Activated CD4-positive, alpha-beta memory T cell treated with anti-CD3 and anti-CD28 coated beads, Interleukin-2, amount 10 ng/mL, durations not matched to agents 7 days and 5 days (primary cell): Measurements from ENCODE around the gene MYH11. TPM values are rescaled to one million over a fixed set of nuclear protein-coding genes. Genes with fewer than 3 reads are reported as not detected.
"Not testable (repeated sequence)": the region's sequence is repeated elsewhere in the genome, so short reads cannot be mapped to it uniquely, and the experiment has no call there.

Source experiments
- CTCF ChIA-PET: fragments of 350-600 bp; sonication (Branson Sonifier 250); formaldehyde crosslinking; loops from one replicate; lab custom pipeline; 2021; ENCODE audit warnings: antibody characterized with exemption, inconsistent platforms; lab: Charles Lee
- POLR2A ChIA-PET: fragments of 350-600 bp; sonication (Branson Sonifier 250); formaldehyde crosslinking; loops from one replicate; lab custom pipeline; 2021; ENCODE audit warnings: antibody characterized with exemption; lab: Charles Lee
- DNase-seq: peaks from one replicate; pipeline ENCODE4 v3.0.0-alpha.2; 2020
- H3K27ac Mint-ChIP-seq: one replicate; pipeline ENCODE4 v1.8.0; 2021; ENCODE audit warnings: mild to moderate bottlenecking, mixed read lengths
- H3K27me3 Mint-ChIP-seq: one replicate; pipeline ENCODE4 v1.8.0; 2021; ENCODE audit warnings: mixed read lengths
- H3K36me3 Mint-ChIP-seq: one replicate; pipeline ENCODE4 v1.8.0; 2021; ENCODE audit warnings: low read depth, mixed read lengths
- H3K4me1 Mint-ChIP-seq: one replicate; pipeline ENCODE4 v1.8.0; 2021; ENCODE audit warnings: mixed read lengths
- H3K4me3 Mint-ChIP-seq: one replicate; pipeline ENCODE4 v1.8.0; 2021; ENCODE audit warnings: mild to moderate bottlenecking, mixed read lengths
- H3K9me3 Mint-ChIP-seq: one replicate; pipeline ENCODE4 v1.8.0; 2021; ENCODE audit warnings: mixed read lengths
- total RNA-seq, 2 experiments: library from RNA; stranded (reverse); gene quantifications; one replicate each; pipeline ENCODE4 v1.2.3, GENCODE V29; 2021

Gene MYH11
- total RNA-seq, 2 experiments from 2014 or later = 0.08 to 0.10 TPM

DNA sequence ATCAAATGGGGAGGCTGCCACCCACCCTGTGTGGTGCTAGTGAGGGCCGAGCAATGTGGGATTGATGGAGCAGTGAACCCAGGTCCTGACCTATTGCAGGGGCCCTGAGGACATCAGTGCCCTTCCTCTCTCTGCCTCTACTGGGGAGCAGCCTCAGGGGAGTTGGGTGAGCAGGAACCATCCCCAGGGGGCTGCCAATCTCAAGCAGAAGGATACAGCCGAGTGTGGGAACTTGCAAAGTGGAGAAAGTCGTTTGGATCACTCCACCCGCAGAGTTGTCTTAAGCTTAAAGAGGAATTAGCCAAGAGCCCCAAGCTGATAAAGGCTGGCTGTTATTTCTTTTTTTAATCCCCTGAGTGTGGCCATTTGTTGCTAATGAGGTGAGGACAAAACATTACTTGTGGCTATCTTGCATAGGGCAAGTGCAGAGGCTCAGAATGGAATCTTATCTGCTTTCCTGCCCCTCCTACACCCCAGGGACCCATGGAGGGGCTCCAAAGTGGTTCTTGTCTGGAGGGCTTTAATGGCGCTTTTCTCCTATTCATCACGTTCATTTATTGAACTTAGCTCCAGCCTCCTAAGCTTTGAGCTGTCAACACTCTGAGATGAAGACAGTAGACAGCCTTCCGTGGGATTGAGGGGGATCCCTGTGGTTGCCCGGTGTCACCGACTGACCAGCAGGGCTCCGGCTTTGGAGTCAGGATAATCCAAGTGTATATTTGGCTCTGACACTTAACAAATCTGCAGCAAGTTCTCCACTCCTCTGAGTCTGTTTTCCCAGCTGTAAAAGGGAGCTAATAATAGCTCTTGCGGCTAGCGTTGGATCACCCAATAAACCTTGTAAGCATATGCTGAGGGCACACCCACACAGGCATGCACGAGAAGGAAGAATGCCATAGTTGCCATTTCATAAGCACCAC lies 45.1 kb downstream of the MYH11 start:
- no peak for DNase-seq
- Mint-ChIP-seq H3K27me3 (peaks cover 24% of the 10 kb centered on the region), H3K9me3 (peaks cover 13% of the 10 kb centered on the region), H3K4me3 (no peak overlapping the region), H3K27ac (no peak overlapping the region), H3K4me1 (no peaks in the 10 kb centered on the region), H3K36me3 (no peaks in the 10 kb centered on the region)
- POLR2A ChIA-PET = no interaction called here
- CTCF ChIA-PET = interaction anchor here (0.9 to 1.1 kb wide), 3 partner anchors 10 to 55 kb away, joined by 3 to 4 read pairs (median 4); no protein-coding TSS in a partner anchor

DNA sequence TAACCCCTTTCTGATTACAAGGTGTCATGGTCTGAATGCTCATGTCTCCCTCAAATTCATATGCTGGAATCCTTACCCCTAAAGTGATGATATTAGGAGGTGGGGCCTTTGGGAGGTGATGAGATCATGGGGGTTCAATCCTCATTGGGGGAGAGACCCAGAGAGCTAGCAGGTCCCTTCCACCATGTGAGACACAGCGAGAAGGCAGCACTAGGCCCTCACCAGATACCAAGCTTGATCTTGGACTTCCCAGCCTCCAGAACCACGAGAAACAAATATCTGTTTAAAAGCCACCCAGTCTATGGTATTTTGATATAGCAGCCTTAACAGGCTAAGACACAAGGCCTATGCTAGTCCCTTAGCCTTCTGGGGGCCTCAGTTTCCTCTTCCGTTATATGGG lies 45.9 kb downstream of the MYH11 start:
- peaks cover 18% of the 10 kb centered on the region for H3K27me3 Mint-ChIP-seq
- CTCF ChIA-PET = interaction anchor here (1.1 kb wide), 1 partner anchor 11 kb away, joined by 4 read pairs; no protein-coding TSS in a partner anchor

DNA sequence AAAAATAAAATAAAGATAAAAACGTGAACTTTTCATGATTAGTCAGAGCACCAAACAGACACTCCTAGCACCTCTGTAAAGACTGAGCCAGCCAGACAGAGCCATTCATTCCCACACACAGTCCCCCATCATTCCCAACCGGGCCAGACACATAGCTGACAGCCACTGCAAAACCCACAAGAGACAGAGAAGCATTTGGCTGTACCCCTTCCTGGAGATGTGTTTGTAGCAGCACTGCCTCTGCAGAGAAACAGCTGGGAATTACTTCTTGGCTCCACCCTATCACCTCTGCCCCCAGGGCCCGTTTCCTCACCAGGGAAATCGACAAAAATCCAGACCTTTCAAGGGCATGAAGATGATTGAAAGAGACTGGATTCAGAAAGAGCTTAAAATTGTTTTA lies 46.4 kb downstream of the MYH11 start:
- no peak overlapping the region for H3K4me3 Mint-ChIP-seq
- peaks cover 15% of the 10 kb centered on the region for H3K27me3 Mint-ChIP-seq
- ChIA-PET POLR2A (no interaction called here), CTCF (interaction anchor here (1.1 kb wide), 1 partner anchor 11 kb away, joined by 4 read pairs; no protein-coding TSS in a partner anchor)
- no peak overlapping the region for H3K27ac Mint-ChIP-seq
- no peaks in the 10 kb centered on the region for H3K36me3 Mint-ChIP-seq
- H3K4me1 Mint-ChIP-seq = no peaks in the 10 kb centered on the region
- no peak for DNase-seq
- peaks cover 2% of the 10 kb centered on the region for H3K9me3 Mint-ChIP-seq

More for the DNA sequence above, 45.9 kb downstream of the MYH11 start:
- DNase-seq = no peak
- Mint-ChIP-seq H3K4me3 (no peak overlapping the region), H3K36me3 (no peaks in the 10 kb centered on the region), H3K4me1 (no peaks in the 10 kb centered on the region), H3K9me3 (peaks cover 7% of the 10 kb centered on the region), H3K27ac (no peak overlapping the region)
- POLR2A ChIA-PET = no interaction called here

DNA sequence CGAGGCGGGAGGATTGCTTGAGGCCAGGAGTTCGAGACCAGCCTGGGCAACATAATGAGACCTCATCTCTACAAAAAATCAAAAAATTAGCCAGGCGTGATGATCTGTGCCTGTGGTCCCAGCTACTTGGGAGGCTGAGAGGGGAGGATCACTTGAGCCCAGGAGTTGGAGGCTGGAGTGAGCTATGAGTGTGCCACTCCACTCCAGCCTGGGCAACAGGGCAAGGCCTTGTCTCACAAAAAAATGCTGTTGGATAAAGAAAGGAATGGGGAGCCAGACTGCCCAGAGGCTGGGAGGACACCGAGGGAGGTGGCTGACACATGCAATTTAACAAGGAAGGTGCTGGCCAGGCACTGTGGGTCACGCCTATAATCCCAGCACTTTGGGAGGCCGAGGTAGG lies 47.5 kb downstream of the MYH11 start:
- CTCF ChIA-PET, H3K9me3 Mint-ChIP-seq, H3K36me3 Mint-ChIP-seq, H3K4me1 Mint-ChIP-seq, H3K4me3 Mint-ChIP-seq, H3K27ac Mint-ChIP-seq, DNase-seq, POLR2A ChIA-PET: not testable (repeated sequence)
- peaks cover 11% of the 10 kb centered on the region for H3K27me3 Mint-ChIP-seq

DNA sequence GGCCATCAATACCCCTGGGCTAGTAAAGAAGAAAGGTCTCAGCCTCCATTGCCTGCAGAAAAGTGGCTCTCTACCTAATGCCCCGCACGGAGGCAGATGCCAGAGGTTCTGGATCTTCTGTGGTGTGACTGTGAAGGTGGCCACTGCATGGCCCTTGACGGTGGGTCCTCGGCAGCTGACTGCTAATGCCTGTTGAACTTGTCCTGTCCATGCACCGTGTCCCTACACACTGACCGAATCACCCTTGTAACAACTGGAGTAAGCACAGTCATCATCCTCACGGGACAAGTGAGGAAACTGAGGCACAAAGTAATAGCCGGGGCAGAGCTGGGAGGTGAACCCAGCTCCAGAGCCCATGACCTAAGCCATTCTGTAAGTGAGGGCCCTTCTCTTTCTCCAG lies 48.8 kb downstream of the MYH11 start:
- no peak overlapping the region for H3K4me3 Mint-ChIP-seq
- CTCF ChIA-PET = interaction anchor here (0.9 kb wide), 2 partner anchors 14 to 15 kb away, joined by 3 read pairs; no protein-coding TSS in a partner anchor
- H3K27ac Mint-ChIP-seq = no peak overlapping the region
- peaks cover 11% of the 10 kb centered on the region for H3K27me3 Mint-ChIP-seq
- H3K4me1 Mint-ChIP-seq = no peaks in the 10 kb centered on the region
- DNase-seq = no peak
- POLR2A ChIA-PET = no interaction called here
- H3K9me3 Mint-ChIP-seq = no peaks in the 10 kb centered on the region
- H3K36me3 Mint-ChIP-seq = no peaks in the 10 kb centered on the region

DNA sequence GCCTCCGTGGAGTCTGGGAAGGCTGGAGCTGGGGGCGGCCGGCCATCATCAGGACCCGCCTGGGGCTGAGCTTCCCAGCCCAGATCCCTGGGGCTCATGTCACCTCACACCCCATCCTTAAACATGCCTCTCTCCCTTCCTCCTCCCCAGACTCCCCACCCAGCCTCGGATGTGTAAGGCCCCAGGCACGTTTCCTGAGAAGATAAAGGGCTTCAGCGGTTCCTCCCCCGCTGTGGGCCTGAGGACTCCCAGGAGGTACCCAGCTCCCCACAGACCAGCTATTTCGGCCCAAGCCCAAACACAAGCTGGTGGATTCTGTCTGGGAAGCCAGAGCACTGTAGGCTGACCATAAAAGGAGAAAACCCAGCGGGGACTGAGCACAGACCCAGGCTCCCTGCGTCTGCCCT lies 49.2 kb downstream of the MYH11 start:
- CTCF ChIA-PET = interaction anchor here (0.9 kb wide), 1 partner anchor 14 kb away, joined by 3 read pairs; no protein-coding TSS in a partner anchor
- H3K36me3 Mint-ChIP-seq = no peaks in the 10 kb centered on the region

DNA sequence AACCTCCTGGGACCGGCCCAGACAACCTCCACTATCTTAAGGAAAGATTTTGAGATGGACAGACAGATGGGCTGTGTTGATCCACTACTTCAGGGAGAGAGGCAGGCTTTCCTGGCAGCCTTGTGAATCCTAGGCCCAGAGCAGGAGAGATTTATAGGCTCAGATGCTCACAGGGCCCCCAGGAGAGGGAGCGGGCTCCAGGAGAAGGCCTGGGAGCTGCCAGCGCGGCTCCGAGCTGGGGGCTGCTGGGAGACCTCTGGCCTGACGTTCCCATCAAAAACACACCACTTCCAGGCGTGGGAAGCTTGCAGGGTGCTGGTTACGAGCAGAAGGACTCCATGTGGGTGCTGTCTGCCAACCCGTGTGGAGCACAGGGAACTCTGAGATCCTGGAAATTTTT lies 53.2 kb downstream of the MYH11 start:
- Mint-ChIP-seq H3K36me3 (no peaks in the 10 kb centered on the region), H3K9me3 (no peaks in the 10 kb centered on the region), H3K4me3 (no peak overlapping the region), H3K27ac (no peak overlapping the region), H3K4me1 (no peaks in the 10 kb centered on the region), H3K27me3 (peaks cover 2% of the 10 kb centered on the region)
- DNase-seq = no peak
- CTCF ChIA-PET = no interaction called here
- POLR2A ChIA-PET = no interaction called here

More for the DNA sequence above, 49.2 kb downstream of the MYH11 start:
- no peak for DNase-seq
- Mint-ChIP-seq H3K27me3 (peaks cover 11% of the 10 kb centered on the region), H3K4me3 (no peak overlapping the region), H3K9me3 (no peaks in the 10 kb centered on the region), H3K27ac (no peak overlapping the region), H3K4me1 (no peaks in the 10 kb centered on the region)
- POLR2A ChIA-PET = no interaction called here

DNA sequence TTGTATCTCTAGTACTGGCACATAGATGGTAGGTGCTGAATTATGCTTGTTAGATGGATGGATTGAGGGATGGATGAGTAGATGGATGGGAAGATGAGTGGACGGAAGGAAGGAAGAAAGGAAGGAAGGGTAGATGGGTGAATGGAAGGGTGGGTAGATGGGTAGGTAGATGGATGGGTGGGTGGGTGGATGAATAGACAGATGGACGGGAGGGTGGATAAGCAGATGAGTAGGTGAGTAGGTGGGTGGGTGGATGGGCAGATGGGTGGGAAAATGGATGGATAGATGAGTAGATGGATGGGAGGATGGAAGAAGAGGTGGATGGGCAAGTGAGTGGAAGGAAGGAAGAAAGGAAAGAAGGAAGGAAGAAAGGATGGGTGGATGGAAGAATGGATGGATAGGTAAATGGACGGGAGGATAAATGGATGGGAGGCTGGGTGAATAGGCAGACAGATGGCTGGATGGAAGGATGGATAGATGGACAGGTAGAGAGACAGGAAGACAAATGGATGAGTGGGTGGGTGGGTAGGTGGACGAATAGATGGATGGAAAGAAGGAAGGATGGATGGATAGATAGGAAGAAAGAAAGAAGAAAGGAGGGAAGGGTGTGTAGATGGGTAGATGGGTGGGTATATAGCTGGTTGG lies 56.9 kb downstream of the MYH11 start:
- Mint-ChIP-seq H3K9me3 (peaks cover 16% of the 10 kb centered on the region), H3K4me3 (no peak overlapping the region), H3K4me1 (no peaks in the 10 kb centered on the region), H3K36me3 (no peaks in the 10 kb centered on the region), H3K27me3 (peaks cover 11% of the 10 kb centered on the region), H3K27ac (no peak overlapping the region)
- ChIA-PET POLR2A (no interaction called here), CTCF (no interaction called here)
- no peak for DNase-seq

DNA sequence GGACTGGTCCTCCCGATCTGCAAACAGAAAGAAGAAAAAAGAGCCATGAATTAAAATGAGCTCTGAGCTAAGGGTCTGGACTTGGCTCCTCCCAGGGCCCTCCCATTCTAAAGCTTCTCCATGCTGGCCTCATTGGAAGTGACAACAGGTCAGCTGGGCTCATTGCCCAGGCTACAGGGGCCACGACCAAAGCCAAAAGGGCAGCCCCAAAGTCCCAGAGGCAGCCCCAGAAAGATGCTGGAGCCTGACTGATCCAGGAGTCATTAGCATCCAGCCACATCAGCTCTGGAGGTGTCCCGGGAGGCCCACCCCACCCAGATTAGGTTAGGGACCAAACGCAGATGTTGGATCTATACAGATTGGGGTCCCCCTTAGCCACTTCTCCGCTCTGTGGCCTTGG lies 58.2 kb downstream of the MYH11 start:
- Mint-ChIP-seq H3K9me3 (peaks cover 16% of the 10 kb centered on the region), H3K36me3 (no peaks in the 10 kb centered on the region), H3K27me3 (peaks cover 11% of the 10 kb centered on the region), H3K4me1 (no peaks in the 10 kb centered on the region), H3K27ac (no peak overlapping the region), H3K4me3 (no peak overlapping the region)
- no peak for DNase-seq
- ChIA-PET CTCF (interaction anchor here (1.6 kb wide), 1 partner anchor 23 kb away, joined by 3 read pairs; no protein-coding TSS in a partner anchor), POLR2A (no interaction called here)

DNA sequence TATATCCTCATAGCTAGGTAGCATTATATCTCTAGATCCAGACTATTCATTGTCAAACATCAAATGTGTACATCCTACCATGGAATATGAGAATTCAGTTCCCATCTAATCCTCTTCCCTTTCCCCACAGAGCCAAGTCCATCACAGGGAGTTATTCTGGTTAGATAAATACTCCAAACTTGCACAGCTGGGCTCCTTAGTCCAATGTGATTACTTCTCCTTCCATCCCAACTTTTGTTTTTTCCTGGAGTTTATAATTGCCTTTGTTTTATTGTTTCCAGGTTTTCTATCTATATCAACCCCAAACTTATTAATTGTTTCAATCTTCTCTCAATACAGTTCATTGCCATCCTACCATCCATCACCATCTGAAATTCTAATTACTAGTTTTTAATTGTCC lies 59.9 kb downstream of the MYH11 start:
- Mint-ChIP-seq H3K27me3 (peaks cover 11% of the 10 kb centered on the region), H3K27ac (no peak overlapping the region), H3K9me3 (peaks cover 16% of the 10 kb centered on the region), H3K36me3 (no peaks in the 10 kb centered on the region), H3K4me3 (no peak overlapping the region), H3K4me1 (peaks cover 6% of the 10 kb centered on the region)
- CTCF ChIA-PET = no interaction called here
- POLR2A ChIA-PET = interaction anchor here (0.7 kb wide), 1 partner anchor 24 kb away, joined by 3 read pairs; no protein-coding TSS in a partner anchor
- no peak for DNase-seq

DNA sequence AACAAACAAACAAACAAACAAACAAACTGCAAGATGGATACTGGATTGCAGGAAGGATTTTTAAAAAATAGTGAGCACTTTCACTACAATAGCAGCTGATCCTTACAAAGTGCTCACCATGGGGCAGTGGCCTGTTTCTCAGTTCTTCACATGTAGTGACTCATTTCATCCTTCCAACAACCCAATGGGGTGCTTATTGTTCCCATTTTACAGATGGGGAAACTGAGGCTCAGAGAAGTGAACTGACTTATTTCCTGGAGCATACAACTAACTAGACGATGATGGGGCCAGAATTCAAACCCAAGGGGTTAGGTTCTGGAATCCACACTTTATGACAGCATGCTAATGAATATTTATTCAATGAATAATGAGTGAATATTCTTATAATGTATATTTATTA lies 61.2 kb downstream of the MYH11 start:
- ChIA-PET CTCF (no interaction called here), POLR2A (no interaction called here)
- no peaks in the 10 kb centered on the region for H3K36me3 Mint-ChIP-seq
- peaks cover 11% of the 10 kb centered on the region for H3K27me3 Mint-ChIP-seq
- H3K4me3 Mint-ChIP-seq = no peak overlapping the region
- no peak overlapping the region for H3K27ac Mint-ChIP-seq
- H3K9me3 Mint-ChIP-seq = peaks cover 16% of the 10 kb centered on the region
- peaks cover 6% of the 10 kb centered on the region for H3K4me1 Mint-ChIP-seq
- DNase-seq = no peak

DNA sequence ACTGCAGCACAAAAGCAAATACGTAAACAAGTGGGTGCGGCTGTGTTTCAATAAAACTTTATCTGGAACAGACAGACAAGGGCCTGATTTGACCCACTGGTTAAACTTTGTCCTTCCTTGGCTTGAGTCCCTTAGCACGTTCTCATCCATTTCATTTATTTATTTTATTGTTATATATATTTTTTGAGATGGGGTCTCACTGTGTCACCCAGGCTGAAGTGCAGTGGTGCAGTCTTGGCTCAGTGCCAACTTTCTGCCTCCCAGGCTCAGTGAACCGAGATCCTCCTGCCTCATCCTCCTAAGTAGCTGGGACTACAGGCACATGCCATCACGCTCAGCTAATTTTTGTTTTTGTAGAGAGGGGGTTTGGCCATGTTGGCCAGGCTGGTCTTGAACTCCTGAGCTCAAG lies 64.3 kb downstream of the MYH11 start:
- ChIA-PET CTCF (interaction anchor here (0.6 to 1.0 kb wide), 2 partner anchors 30 to 36 kb away, joined by 3 read pairs; no protein-coding TSS in a partner anchor), POLR2A (no interaction called here)
- Mint-ChIP-seq H3K27me3 (peaks cover 12% of the 10 kb centered on the region), H3K4me1 (peaks cover 6% of the 10 kb centered on the region), H3K4me3 (no peak overlapping the region), H3K36me3 (no peaks in the 10 kb centered on the region), H3K27ac (no peak overlapping the region), H3K9me3 (peaks cover 11% of the 10 kb centered on the region)
- no peak for DNase-seq

DNA sequence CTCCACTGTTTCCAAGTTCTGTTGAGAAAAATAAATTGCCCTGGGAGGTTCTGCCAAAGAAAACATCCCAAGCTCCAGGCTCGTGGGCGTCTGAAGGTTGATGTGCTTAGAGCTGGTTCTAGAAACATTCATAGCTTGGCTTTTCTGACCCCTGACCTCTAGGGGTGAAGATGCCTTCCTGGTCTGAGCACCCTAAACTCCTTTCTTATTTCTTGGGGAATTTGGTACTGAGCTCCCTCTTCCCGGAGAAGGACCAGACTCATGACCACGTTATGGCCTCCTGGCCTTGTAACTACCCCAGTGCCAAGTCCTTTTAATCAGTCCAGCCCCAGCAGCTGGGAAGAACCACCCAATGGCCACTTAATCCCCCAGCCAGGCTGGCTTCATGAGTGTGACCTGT lies 66.4 kb downstream of the MYH11 start:
- DNase-seq = no peak
- H3K4me3 Mint-ChIP-seq = no peak overlapping the region
- H3K27me3 Mint-ChIP-seq = peaks cover 4% of the 10 kb centered on the region
- ChIA-PET CTCF (no interaction called here), POLR2A (no interaction called here)
- no peaks in the 10 kb centered on the region for H3K9me3 Mint-ChIP-seq
- H3K27ac Mint-ChIP-seq = no peak overlapping the region
- H3K4me1 Mint-ChIP-seq = peaks cover 6% of the 10 kb centered on the region
- H3K36me3 Mint-ChIP-seq = no peaks in the 10 kb centered on the region
